Measurements from ENCODE around the gene SYTL1.

- no peak for TF ChIP-seq EZH2phosphoT487 (IDR thresholded peaks at IDR 0.05; ENCODE audit: borderline replicate concordance, low read depth)
- TF ChIP-seq POLR2AphosphoS5 (IDR thresholded peaks at IDR 0.05; ENCODE audit: low read depth, low read length), result no peak
- TF ChIP-seq, protein P1, sequence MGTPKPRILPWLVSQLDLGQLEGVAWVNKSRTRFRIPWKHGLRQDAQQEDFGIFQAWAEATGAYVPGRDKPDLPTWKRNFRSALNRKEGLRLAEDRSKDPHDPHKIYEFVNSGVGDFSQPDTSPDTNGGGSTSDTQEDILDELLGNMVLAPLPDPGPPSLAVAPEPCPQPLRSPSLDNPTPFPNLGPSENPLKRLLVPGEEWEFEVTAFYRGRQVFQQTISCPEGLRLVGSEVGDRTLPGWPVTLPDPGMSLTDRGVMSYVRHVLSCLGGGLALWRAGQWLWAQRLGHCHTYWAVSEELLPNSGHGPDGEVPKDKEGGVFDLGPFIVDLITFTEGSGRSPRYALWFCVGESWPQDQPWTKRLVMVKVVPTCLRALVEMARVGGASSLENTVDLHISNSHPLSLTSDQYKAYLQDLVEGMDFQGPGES (IDR thresholded peaks at IDR 0.05; ENCODE audit: low read depth, low read length), result no peak
- TF ChIP-seq MEF2A (IDR thresholded peaks at IDR 0.05; ENCODE audit: borderline replicate concordance, low read depth), result no peak
- TF ChIP-seq, protein P2, sequence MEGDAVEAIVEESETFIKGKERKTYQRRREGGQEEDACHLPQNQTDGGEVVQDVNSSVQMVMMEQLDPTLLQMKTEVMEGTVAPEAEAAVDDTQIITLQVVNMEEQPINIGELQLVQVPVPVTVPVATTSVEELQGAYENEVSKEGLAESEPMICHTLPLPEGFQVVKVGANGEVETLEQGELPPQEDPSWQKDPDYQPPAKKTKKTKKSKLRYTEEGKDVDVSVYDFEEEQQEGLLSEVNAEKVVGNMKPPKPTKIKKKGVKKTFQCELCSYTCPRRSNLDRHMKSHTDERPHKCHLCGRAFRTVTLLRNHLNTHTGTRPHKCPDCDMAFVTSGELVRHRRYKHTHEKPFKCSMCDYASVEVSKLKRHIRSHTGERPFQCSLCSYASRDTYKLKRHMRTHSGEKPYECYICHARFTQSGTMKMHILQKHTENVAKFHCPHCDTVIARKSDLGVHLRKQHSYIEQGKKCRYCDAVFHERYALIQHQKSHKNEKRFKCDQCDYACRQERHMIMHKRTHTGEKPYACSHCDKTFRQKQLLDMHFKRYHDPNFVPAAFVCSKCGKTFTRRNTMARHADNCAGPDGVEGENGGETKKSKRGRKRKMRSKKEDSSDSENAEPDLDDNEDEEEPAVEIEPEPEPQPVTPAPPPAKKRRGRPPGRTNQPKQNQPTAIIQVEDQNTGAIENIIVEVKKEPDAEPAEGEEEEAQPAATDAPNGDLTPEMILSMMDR (IDR thresholded peaks at IDR 0.05), result no peak
- TF ChIP-seq YY1 (IDR thresholded peaks at IDR 0.05; ENCODE audit: low read depth), result no peak
- TF ChIP-seq FOXM1 (IDR thresholded peaks at IDR 0.05; ENCODE audit: low read depth), result no peak
- TF ChIP-seq MXI1 (IDR thresholded peaks at IDR 0.05; ENCODE audit: low read depth, low read length), result no peak
- no peak for TF ChIP-seq GATA2 (CRISPR knock-in tag; IDR thresholded peaks at IDR 0.05)
Measured at GRCh38 chr1:27361553-27361952, 19.7 kb downstream of the SYTL1 start.
